Fibroblast of skin of left quadriceps (primary cell): Measurements from ENCODE around the gene C17orf107.
"Not testable (repeated sequence)": the region's sequence is repeated elsewhere in the genome, so short reads cannot be mapped to it uniquely, and the experiment has no call there.

ENCODE experiments used
- DNase-seq, 2 experiments: peaks; one replicate each; pipeline ENCODE4 v3.0.0-alpha.2; 2013; ENCODE audit warnings: low read depth in 2 of 2

C17orf107 gene

GRCh38 chr17:4900231-4901107, 1.1 kb downstream of the C17orf107 start:
- no peak for DNase-seq

GRCh38 chr17:4901108-4901647, 1.8 kb downstream of the C17orf107 start:
- no peak for DNase-seq

GRCh38 chr17:4901648-4902344, 2.5 kb downstream of the C17orf107 start:
- DNase-seq, result no peak

GRCh38 chr17:4902540-4902939, 3.2 kb downstream of the C17orf107 start:
- DNase-seq, result no peak

- peak; percentile 29 to 32 for DNase-seq
Observed at GRCh38 chr17:4903051-4903818, 3.9 kb downstream of the C17orf107 start, which contains the start of gene CHRNE. Gene CHRNE (minus strand): TSS chr17:4903098. CDS start chr17:4903063, 35 bp downstream.

GRCh38 chr17:4906642-4907041, 7.3 kb downstream of the C17orf107 start:
- DNase-seq, result not testable (repeated sequence)

GRCh38 chr17:4908301-4908700, 9.0 kb downstream of the C17orf107 start:
- no peak for DNase-seq

GRCh38 chr17:4908711-4909496, 9.6 kb downstream of the C17orf107 start:
- peak; percentile 66 to 68 for DNase-seq

- DNase-seq, result no peak
Observed at GRCh38 chr17:4913994-4914393, 14.7 kb downstream of the C17orf107 start.

GRCh38 chr17:4914551-4914950, 15.2 kb downstream of the C17orf107 start:
- DNase-seq, result not testable (repeated sequence)

GRCh38 chr17:4919511-4920047, 20.2 kb downstream of the C17orf107 start:
- DNase-seq, result no peak

- DNase-seq, result no peak
Observed at GRCh38 chr17:4920351-4921048, 21.2 kb downstream of the C17orf107 start.

- no peak for DNase-seq
Observed at GRCh38 chr17:4921320-4921719, 22.0 kb downstream of the C17orf107 start.

- DNase-seq, result not testable (repeated sequence)
Observed at GRCh38 chr17:4926577-4927335, 27.4 kb downstream of the C17orf107 start.

- DNase-seq, result no peak
Observed at GRCh38 chr17:4928881-4929280, 29.5 kb downstream of the C17orf107 start.

- no peak for DNase-seq
Observed at GRCh38 chr17:4931963-4932362, 32.6 kb downstream of the C17orf107 start, which contains the start of gene GP1BA. Gene GP1BA (plus strand): TSS chr17:4932277. CDS start chr17:4932605, 328 bp downstream.

- DNase-seq, result no peak
Observed at GRCh38 chr17:4932756-4933155, 33.4 kb downstream of the C17orf107 start.

- no peak for DNase-seq
Observed at GRCh38 chr17:4933646-4934045, 34.3 kb downstream of the C17orf107 start.
